Measurements from ENCODE around the gene AP4S1.

Gene AP4S1

DNA sequence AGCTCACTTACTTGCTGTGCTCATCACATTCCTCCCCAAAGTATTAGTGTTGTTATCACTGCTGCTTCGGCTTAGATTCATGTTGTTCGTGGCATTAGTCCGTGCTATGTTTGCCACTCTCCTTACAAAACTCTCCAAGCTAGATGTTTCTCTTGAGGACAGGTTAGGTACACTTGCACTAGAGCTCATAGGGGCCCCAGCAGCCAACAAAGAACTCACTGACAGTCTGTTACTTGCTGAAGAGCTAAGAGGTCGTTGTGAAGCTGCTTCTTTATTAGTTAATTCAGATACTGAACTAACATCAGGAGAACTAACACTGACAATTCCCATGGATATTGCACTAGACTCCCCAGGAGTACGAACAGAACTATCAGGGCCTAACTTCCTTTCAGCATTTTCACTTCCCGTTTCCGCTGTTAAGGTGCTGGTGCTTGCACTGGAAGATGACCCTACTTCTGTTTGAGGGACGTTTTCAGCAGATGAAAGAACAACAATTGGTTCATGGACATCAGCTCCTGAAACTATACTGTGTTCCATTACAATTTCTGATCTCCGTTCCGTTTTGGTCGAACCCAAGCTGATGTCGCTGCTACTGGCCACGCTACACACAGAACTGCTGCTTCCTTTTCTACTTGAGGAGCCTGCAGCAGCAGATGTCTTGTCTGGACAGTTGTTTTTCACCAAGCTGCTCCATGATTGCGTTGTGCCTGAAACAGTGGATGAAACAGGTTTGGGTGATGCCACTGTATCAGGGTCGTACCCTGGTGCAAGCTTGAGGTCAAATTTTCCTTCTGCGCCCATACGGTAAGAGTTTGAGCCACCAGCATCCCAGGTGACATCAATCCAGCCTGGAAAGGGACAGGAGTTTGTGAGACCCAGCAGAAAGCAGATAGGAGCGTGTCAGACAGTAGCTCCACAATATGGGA lies 103.4 kb downstream of the AP4S1 start:
- in situ Hi-C loops (cut with HindIII; ENCODE audit: low sequenced_read_pairs) = no loop called here
- no peak overlapping the region for H3K4me3 ChIP-seq (ENCODE audit: low read depth, low read length)
- no peak for TF ChIP-seq CTCF (IDR thresholded peaks at IDR 0.05; ENCODE audit: low read depth, low read length, missing control alignments)
- no peak for DNase-seq (ENCODE audit: low read depth)

DNA sequence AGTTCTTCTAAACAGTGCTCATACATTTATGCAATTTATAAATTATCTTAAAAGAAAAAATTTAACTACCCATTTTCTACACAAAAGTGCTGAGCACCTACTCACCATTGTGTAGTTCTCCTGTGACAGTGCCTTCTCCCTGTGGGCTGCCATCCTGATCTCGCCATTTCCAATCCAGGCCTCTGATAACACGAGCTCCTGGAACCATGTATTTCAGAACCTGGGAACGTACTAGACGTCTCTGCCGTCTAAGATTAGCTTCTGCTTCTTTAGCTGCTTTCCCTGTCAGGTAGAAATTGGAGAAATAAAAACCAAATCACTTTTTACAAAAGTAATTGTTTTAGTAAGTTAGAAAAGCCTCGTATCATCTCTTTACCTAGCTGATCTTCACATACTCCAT lies 107.7 kb downstream of the AP4S1 start:
- TF ChIP-seq CTCF (IDR thresholded peaks at IDR 0.05; ENCODE audit: low read depth, low read length, missing control alignments) = no peak
- no peak overlapping the region for H3K4me3 ChIP-seq (ENCODE audit: low read depth, low read length)
- in situ Hi-C loops (cut with HindIII; ENCODE audit: low sequenced_read_pairs) = no loop called here
- no peak for DNase-seq (ENCODE audit: low read depth)

GRCh38 chr14:31137214-31137889 lies 111.9 kb downstream of the AP4S1 start:
- in situ Hi-C loops (cut with HindIII; ENCODE audit: low sequenced_read_pairs) = no loop called here
- no peak overlapping the region for H3K4me3 ChIP-seq (ENCODE audit: low read depth, low read length)
- DNase-seq (ENCODE audit: low read depth) = no peak
- TF ChIP-seq CTCF (IDR thresholded peaks at IDR 0.05; ENCODE audit: low read depth, low read length, missing control alignments) = no peak

DNA sequence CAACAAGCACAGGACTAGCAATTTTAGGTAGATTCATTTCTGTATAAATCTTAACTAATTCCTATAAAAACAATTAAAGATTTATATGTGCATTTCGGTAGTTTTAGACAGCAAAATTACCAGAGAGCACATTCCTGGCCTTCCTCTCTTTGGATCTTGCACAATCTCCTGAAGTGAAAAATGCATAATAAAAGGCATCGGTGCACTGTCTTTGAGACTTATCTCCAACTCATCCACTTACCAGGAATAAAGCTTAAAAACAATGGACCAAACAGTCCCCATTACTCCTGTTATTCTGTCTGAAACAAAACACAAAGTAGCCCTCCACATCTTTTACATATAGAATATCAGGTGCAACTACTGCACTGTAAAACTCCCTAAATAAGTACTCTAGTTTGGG lies 112.9 kb downstream of the AP4S1 start:
- no peak for TF ChIP-seq CTCF (IDR thresholded peaks at IDR 0.05; ENCODE audit: low read depth, low read length, missing control alignments)
- in situ Hi-C loops (cut with HindIII; ENCODE audit: low sequenced_read_pairs) = no loop called here
- no peak overlapping the region for H3K4me3 ChIP-seq (ENCODE audit: low read depth, low read length)
- no peak for DNase-seq (ENCODE audit: low read depth)

- H3K4me3 ChIP-seq (ENCODE audit: low read depth, low read length) = no peak overlapping the region
- TF ChIP-seq CTCF (IDR thresholded peaks at IDR 0.05; ENCODE audit: low read depth, low read length, missing control alignments) = no peak
- in situ Hi-C loops (cut with HindIII; ENCODE audit: low sequenced_read_pairs) = no loop called here
- no peak for DNase-seq (ENCODE audit: low read depth)
These were observed 113.9 kb downstream of the AP4S1 start for GRCh38 chr14:31139301-31139847.

DNA sequence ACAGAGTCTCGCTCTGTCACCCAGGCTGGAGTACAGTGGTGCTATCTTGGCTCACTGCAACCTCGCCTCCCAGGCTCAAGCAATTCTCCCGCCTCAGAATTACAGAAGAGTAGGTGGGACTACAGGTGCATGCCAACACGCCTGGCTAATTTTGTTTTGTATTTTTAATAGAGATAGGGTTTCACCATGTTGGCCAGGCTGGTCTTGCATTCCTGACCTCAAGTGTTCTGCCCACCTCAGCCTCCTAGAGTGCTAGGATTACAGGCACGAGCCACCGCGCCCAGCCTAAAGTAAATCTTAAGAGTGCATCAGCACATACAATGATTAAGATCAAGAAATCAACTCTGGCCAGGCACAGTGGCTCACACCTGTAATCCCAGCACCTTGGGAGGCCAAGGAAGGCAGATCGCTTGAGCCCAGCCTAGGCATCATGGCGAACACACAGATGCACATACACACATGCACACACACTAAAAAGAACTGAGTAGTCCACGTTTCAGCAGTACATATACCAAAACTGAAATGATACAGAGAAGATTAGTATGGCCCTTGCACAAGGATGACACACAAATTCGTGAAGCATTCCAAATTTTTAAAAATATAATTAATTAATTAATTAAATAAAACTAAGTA lies 117.1 kb downstream of the AP4S1 start:
- in situ Hi-C loops (cut with HindIII; ENCODE audit: low sequenced_read_pairs) = no loop called here
- H3K4me3 ChIP-seq (ENCODE audit: low read depth, low read length) = no peak overlapping the region
- no peak for TF ChIP-seq CTCF (IDR thresholded peaks at IDR 0.05; ENCODE audit: low read depth, low read length, missing control alignments)
- DNase-seq (ENCODE audit: low read depth) = no peak

Measured in astrocyte of the cerebellum (primary cell).